Hepatocyte (in vitro differentiated cells): ENCODE data around the gene CCN6.

Experiments
- EZH2 ChIP-seq: fragments of 200-600 bp; sonication (generic); IDR thresholded peaks from 2 replicates; pipeline ENCODE4 v1.6.1; 2016; ENCODE audit warnings: antibody characterized with exemption, mild to moderate bottlenecking, borderline replicate concordance
- EZH2phosphoT487 ChIP-seq: fragments of 200-600 bp; sonication (generic); IDR thresholded peaks from one replicate; pipeline ENCODE4 v1.6.1; 2018; ENCODE audit warnings: antibody characterized with exemption, mild to moderate bottlenecking, low read depth, moderate library complexity; ENCODE audit not compliant: unreplicated experiment, severe bottlenecking
- TF ChIP-seq, protein P1 (sequence below): fragments of 200-600 bp; sonication (generic); IDR thresholded peaks from 2 replicates; pipeline ENCODE4 v1.5.1; 2016; ENCODE audit warnings: antibody characterized with exemption, mild to moderate bottlenecking; ENCODE audit not compliant: poor library complexity

DNA sequence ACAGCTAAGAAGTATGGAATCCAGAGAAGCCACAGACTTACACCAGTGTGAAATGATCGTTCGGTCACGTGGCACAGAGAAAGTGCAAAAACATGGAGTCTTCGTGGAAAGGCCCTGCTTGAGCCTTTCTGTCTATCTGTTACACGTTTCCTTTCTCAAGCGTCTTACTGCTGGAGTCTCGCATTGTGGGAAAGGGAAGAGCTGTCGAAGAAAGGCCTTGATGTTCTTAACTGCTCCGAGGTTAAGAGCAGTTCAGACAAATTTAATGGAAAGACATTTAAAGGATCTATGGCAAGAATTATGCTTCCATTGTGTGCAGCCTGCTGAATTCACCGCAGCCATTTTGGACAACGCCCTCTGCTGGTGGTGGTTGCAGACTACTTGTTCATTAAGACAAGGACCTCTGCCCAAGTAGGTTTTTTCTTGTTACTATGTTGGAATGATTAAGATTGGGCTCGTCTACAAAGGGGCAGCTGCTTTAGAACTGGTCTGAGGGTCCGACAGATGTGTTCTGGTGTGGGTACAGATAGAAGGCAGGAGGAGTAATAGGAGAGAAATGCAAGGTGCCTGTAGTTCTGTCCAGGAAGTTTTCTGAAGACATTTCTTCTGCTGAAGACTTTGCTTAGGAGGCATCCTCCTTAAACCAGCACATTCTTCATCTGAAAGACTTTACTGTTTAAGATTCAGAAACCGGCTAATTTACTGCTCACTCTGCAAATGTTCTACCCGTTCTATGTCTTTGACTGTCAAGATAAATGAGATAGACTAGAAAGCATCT, 24.7 kb upstream of the CCN6 start:
- TF ChIP-seq, protein P1, sequence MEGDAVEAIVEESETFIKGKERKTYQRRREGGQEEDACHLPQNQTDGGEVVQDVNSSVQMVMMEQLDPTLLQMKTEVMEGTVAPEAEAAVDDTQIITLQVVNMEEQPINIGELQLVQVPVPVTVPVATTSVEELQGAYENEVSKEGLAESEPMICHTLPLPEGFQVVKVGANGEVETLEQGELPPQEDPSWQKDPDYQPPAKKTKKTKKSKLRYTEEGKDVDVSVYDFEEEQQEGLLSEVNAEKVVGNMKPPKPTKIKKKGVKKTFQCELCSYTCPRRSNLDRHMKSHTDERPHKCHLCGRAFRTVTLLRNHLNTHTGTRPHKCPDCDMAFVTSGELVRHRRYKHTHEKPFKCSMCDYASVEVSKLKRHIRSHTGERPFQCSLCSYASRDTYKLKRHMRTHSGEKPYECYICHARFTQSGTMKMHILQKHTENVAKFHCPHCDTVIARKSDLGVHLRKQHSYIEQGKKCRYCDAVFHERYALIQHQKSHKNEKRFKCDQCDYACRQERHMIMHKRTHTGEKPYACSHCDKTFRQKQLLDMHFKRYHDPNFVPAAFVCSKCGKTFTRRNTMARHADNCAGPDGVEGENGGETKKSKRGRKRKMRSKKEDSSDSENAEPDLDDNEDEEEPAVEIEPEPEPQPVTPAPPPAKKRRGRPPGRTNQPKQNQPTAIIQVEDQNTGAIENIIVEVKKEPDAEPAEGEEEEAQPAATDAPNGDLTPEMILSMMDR = peak; percentile 60
- TF ChIP-seq EZH2phosphoT487 (no peak), EZH2 (no peak)
